PC-9 (cell line): ENCODE measurements around the gene TTC23. TPM values are rescaled to one million over a fixed set of nuclear protein-coding genes. Genes with fewer than 3 reads are reported as not detected.

Source experiments
- BruUV-seq: library from RNA; stranded (reverse); fragments of 400-500 nt; replicated peaks from 2 replicates; lab custom pipeline; 2021; lab: Mats Ljungman, UMichigan
- CTCF ChIA-PET: fragments of 300-600 bp; sonication (Branson Sonifier 250); formaldehyde crosslinking; loops from one replicate; lab custom pipeline; 2022; ENCODE audit warnings: antibody characterized with exemption; lab: Charles Lee
- POLR2A ChIA-PET: fragments of 300-600 bp; sonication (Branson Sonifier 250); formaldehyde crosslinking; loops from one replicate; lab custom pipeline; 2022; ENCODE audit warnings: antibody characterized with exemption; ENCODE audit not compliant: unreplicated experiment; lab: Charles Lee
- DNase-seq, 2 experiments: peaks; one replicate each; pipeline versions ENCODE4 v3.0.0 to v3.0.0-alpha.2; 2015 to 2022; ENCODE audit warnings: mixed read lengths in 1 of 2
- H2AFZ ChIP-seq: fragments of 200-600 bp; sonication (generic); 2 replicates; pipeline ENCODE4 v1.8.1; 2017; ENCODE audit warnings: antibody characterized with exemption
- H3F3A ChIP-seq: fragments of 200-600 bp; sonication (generic); 2 replicates; pipeline ENCODE4 v1.8.1; 2017; ENCODE audit warnings: antibody characterized with exemption, mild to moderate bottlenecking, low read depth; ENCODE audit not compliant: insufficient read depth
- H3K27ac ChIP-seq: fragments of 200-600 bp; sonication (generic); 2 replicates; pipeline ENCODE4 v1.6.1; 2016; ENCODE audit warnings: mixed run types
- H3K27me3 ChIP-seq: fragments of 200-600 bp; sonication (generic); 2 replicates; pipeline ENCODE4 v1.6.1; 2016; ENCODE audit warnings: low read depth, mixed run types; ENCODE audit not compliant: insufficient read depth
- H3K36me3 ChIP-seq: fragments of 200-600 bp; sonication (generic); 2 replicates; pipeline ENCODE4 v1.6.1; 2016; ENCODE audit warnings: low read depth, mixed run types
- H3K4me1 ChIP-seq: fragments of 200-600 bp; sonication (generic); replicated peaks from 2 replicates; pipeline ENCODE4 v1.6.1; 2016; ENCODE audit warnings: mixed run types; ENCODE audit not compliant: insufficient read depth
- H3K4me2 ChIP-seq: fragments of 200-600 bp; sonication (generic); 2 replicates; pipeline ENCODE4 v1.6.1; 2017; ENCODE audit warnings: mixed run types
- H3K4me3 ChIP-seq: fragments of 200-600 bp; sonication (generic); 2 replicates; pipeline ENCODE4 v1.6.1; 2016; ENCODE audit warnings: mixed run types
- H3K79me2 ChIP-seq: fragments of 200-600 bp; sonication (generic); 2 replicates; pipeline ENCODE4 v1.6.1; 2017; ENCODE audit warnings: low read depth, mixed run types
- H3K9me2 ChIP-seq: fragments of 200-600 bp; sonication (generic); 2 replicates; pipeline ENCODE4 v1.8.1; 2017; ENCODE audit warnings: mild to moderate bottlenecking; ENCODE audit not compliant: insufficient read depth
- H3K9me3 ChIP-seq: fragments of 200-600 bp; sonication (generic); 2 replicates; pipeline ENCODE4 v1.8.1; 2016; ENCODE audit warnings: low read depth; ENCODE audit not compliant: insufficient read depth
- H4K20me1 ChIP-seq: fragments of 200-600 bp; sonication (generic); 2 replicates; pipeline ENCODE4 v1.8.1; 2017; ENCODE audit not compliant: insufficient read depth
- CTCF ChIP-seq: fragments of 200-600 bp; sonication (generic); conservative IDR thresholded peaks from 2 replicates; pipeline ENCODE4 v1.6.1; 2017; ENCODE audit warnings: mixed run types, antibody characterized with exemption, mild to moderate bottlenecking, moderate library complexity
- EZH2 ChIP-seq: fragments of 200-600 bp; sonication (generic); IDR thresholded peaks from 2 replicates; pipeline ENCODE4 v1.8.0; 2017; ENCODE audit warnings: antibody characterized with exemption, low read depth
- intact Hi-C: fragments of 100-400 bp; cut with micrococcal nuclease; formaldehyde crosslinking; loops from one replicate; pipeline ENCODE4 v1.10.0; 2022; ENCODE audit not compliant: unreplicated experiment
- total RNA-seq: library from RNA; stranded (reverse); gene quantifications from 2 replicates; pipeline ENCODE4 v1.2.3, GENCODE V29; 2021

The TTC23 gene
- total RNA-seq, 1 experiment from 2014 or later, result 18.4 TPM

- BruUV-seq, result no TSS peak
- no peak within 1 kb of the TSS for H3K27ac ChIP-seq
- no peaks in the 10 kb centered on the region for H3K9me2 ChIP-seq
- H3K4me2 ChIP-seq, result peak within 1 kb of the TSS; percentile 86
- no peaks in the 10 kb centered on the region for H3K36me3 ChIP-seq
- H4K20me1 ChIP-seq, result no peaks in the 10 kb centered on the region
- peak within 1 kb of the TSS; percentile 80 for H2AFZ ChIP-seq
- H3K9me3 ChIP-seq, result no peaks in the 10 kb centered on the region
- peak; percentile 45 to 81 for DNase-seq
- H3K79me2 ChIP-seq, result no peaks in the 10 kb centered on the region
- H3K4me3 ChIP-seq, result peak within 1 kb of the TSS; percentile 59
- H3K4me1 ChIP-seq, result no peaks in the 10 kb centered on the region
- ChIA-PET POLR2A (interaction anchor here (0.6 kb wide), 1 partner anchor 146 kb away, joined by 3 read pairs; the partner anchor contains the start of gene LRRC28), CTCF (interaction anchor here (0.6 to 1.3 kb wide), 4 partner anchors 26 to 212 kb away, joined by 3 to 9 read pairs (median 4); no protein-coding TSS in a partner anchor)
- 0 out of 2 replicates have a peak, but pooled peaks cover 4% of the 10 kb centered on the region for H3K27me3 ChIP-seq
- TF ChIP-seq EZH2, result no peak
- peak; percentile 71 for TF ChIP-seq CTCF
- intact Hi-C loops, result loop anchor here (1.0 to 10.0 kb wide), 3 partner anchors 19 to 630 kb away; partner anchors contain the start of gene LYSMD4
- no peaks in the 10 kb centered on the region for H3F3A ChIP-seq
These were observed 144.4 kb downstream of the TTC23 start, which contains the start of gene SYNM for GRCh38 chr15:99104788-99105513. TSS of gene SYNM (plus strand) at chr15:99105080. CDS start at chr15:99105200, 120 bp downstream.

- 0 out of 2 replicates have a peak, but pooled peaks cover 4% of the 10 kb centered on the region for H3K27me3 ChIP-seq
- H3K4me1 ChIP-seq, result no peaks in the 10 kb centered on the region
- H3F3A ChIP-seq, result no peaks in the 10 kb centered on the region
- no TSS peak for BruUV-seq
- no peaks in the 10 kb centered on the region for H3K9me3 ChIP-seq
- POLR2A ChIA-PET, result no interaction called here
- H4K20me1 ChIP-seq, result no peaks in the 10 kb centered on the region
- no peak for DNase-seq
- no peaks in the 10 kb centered on the region for H3K9me2 ChIP-seq
- no peaks in the 10 kb centered on the region for H3K79me2 ChIP-seq
- CTCF ChIA-PET, result interaction anchor here (0.6 to 0.7 kb wide), 2 partner anchors 14 to 127 kb away, joined by 3 read pairs; no protein-coding TSS in a partner anchor
- no peak overlapping the region for H3K4me2 ChIP-seq
- no peak overlapping the region for H2AFZ ChIP-seq
- no peak overlapping the region for H3K27ac ChIP-seq
- no peak overlapping the region for H3K4me3 ChIP-seq
- no peaks in the 10 kb centered on the region for H3K36me3 ChIP-seq
- no peak for TF ChIP-seq CTCF
- TF ChIP-seq EZH2, result no peak
- intact Hi-C loops, result loop anchor here (10.0 kb wide), 1 partner anchor 632 kb away; the partner anchor contains the start of gene LYSMD4
These were observed 146.1 kb downstream of the TTC23 start for GRCh38 chr15:99103279-99103678.

GRCh38 chr15:99102332-99103235 is 146.8 kb downstream of the TTC23 start:
- Histone ChIP-seq H3K79me2 (no peaks in the 10 kb centered on the region), H3K27ac (no peak overlapping the region), H3F3A (no peaks in the 10 kb centered on the region), H3K4me3 (no peak overlapping the region), H3K4me2 (no peak overlapping the region), H3K9me3 (no peaks in the 10 kb centered on the region), H3K27me3 (0 out of 2 replicates have a peak, but pooled peaks cover 4% of the 10 kb centered on the region), H2AFZ (no peak overlapping the region), H4K20me1 (no peaks in the 10 kb centered on the region), H3K9me2 (no peaks in the 10 kb centered on the region), H3K4me1 (no peaks in the 10 kb centered on the region), H3K36me3 (no peaks in the 10 kb centered on the region)
- TF ChIP-seq CTCF (no peak), EZH2 (no peak)
- no TSS peak for BruUV-seq
- CTCF ChIA-PET, result interaction anchor here (0.6 kb wide), 1 partner anchor 128 kb away, joined by 3 read pairs; no protein-coding TSS in a partner anchor
- intact Hi-C loops, result loop anchor here (10.0 kb wide), 1 partner anchor 632 kb away; the partner anchor contains the start of gene LYSMD4
- no peak for DNase-seq
- POLR2A ChIA-PET, result interaction anchor here (0.7 kb wide), 1 partner anchor 28 kb away, joined by 3 read pairs; no protein-coding TSS in a partner anchor
